Activated T-cell treated with anti-CD3 and anti-CD28 coated beads, Interleukin-2, amount 50 U/mL, for 48 hours (primary cell): ENCODE data around the gene DNM1.

Source experiments
- DNase-seq, 2 experiments: peaks; one replicate each; pipeline ENCODE4 v3.0.0-alpha.2; 2020

The DNM1 gene

GRCh38 chr9:128203024-128203706, at the start of gene DNM1:
Gene DNM1 (plus strand): TSS chr9:128203379. CDS start chr9:128203471, 92 bp downstream.
- DNase-seq = peak; percentile 76 to 82

- DNase-seq = no peak
Observed at GRCh38 chr9:128153947-128154695, 49.1 kb upstream of the DNM1 start.

- no peak for DNase-seq
Observed at GRCh38 chr9:128155736-128156500, 47.3 kb upstream of the DNM1 start.

- DNase-seq = peak; percentile 60 to 62
Observed at GRCh38 chr9:128159522-128159783, 43.7 kb upstream of the DNM1 start.

GRCh38 chr9:128159784-128160602, 43.2 kb upstream of the DNM1 start, which contains the start of gene BBLN:
Gene BBLN (plus strand): TSS chr9:128160265. CDS start chr9:128160408, 143 bp downstream.
- DNase-seq = peak; percentile 94 to 97

- peak; percentile 73 to 78 for DNase-seq
Observed at GRCh38 chr9:128160603-128160987, 42.6 kb upstream of the DNM1 start.

GRCh38 chr9:128161215-128161902, 41.8 kb upstream of the DNM1 start:
- no peak for DNase-seq

GRCh38 chr9:128162215-128163026, 40.8 kb upstream of the DNM1 start:
- DNase-seq = no peak

GRCh38 chr9:128163027-128163515, 40.1 kb upstream of the DNM1 start:
- no peak for DNase-seq

- no peak for DNase-seq
Observed at GRCh38 chr9:128163523-128164306, 39.5 kb upstream of the DNM1 start.

- DNase-seq = no peak
Observed at GRCh38 chr9:128164307-128164885, 38.8 kb upstream of the DNM1 start.

- no peak for DNase-seq
Observed at GRCh38 chr9:128166169-128166568, 37.0 kb upstream of the DNM1 start.

- DNase-seq = no peak
Observed at GRCh38 chr9:128167209-128167608, 36.0 kb upstream of the DNM1 start.

GRCh38 chr9:128168731-128169308, 34.4 kb upstream of the DNM1 start:
- DNase-seq = no peak

GRCh38 chr9:128169492-128169891, 33.7 kb upstream of the DNM1 start:
- no peak for DNase-seq

- no peak for DNase-seq
Observed at GRCh38 chr9:128169925-128170324, 33.3 kb upstream of the DNM1 start.

- no peak for DNase-seq
Observed at GRCh38 chr9:128174062-128174461, 29.1 kb upstream of the DNM1 start.

GRCh38 chr9:128175102-128175563, 28.0 kb upstream of the DNM1 start:
- DNase-seq = no peak

GRCh38 chr9:128175726-128176125, 27.5 kb upstream of the DNM1 start:
- DNase-seq = no peak
